Measurements from ENCODE around the gene COL20A1.
"Not testable (repeated sequence)": the region's sequence is repeated elsewhere in the genome, so short reads cannot be mapped to it uniquely, and the experiment has no call there.

The COL20A1 gene

GRCh38 chr20:63305933-63306672 lies 13.1 kb downstream of the COL20A1 start:
- not testable (repeated sequence) for DNase-seq

GRCh38 chr20:63306673-63307537 lies 13.9 kb downstream of the COL20A1 start:
- no peak for DNase-seq

GRCh38 chr20:63307538-63308217 lies 14.7 kb downstream of the COL20A1 start:
- DNase-seq: no peak

GRCh38 chr20:63308218-63308911 lies 15.4 kb downstream of the COL20A1 start:
- DNase-seq: no peak

GRCh38 chr20:63309261-63310071 lies 16.5 kb downstream of the COL20A1 start:
- peak in 17 of 56 donors; percentile 2 to 70 (median 18) for DNase-seq

GRCh38 chr20:63310265-63310991 lies 17.4 kb downstream of the COL20A1 start:
- no peak for DNase-seq

- DNase-seq: no peak
Observed at GRCh38 chr20:63311186-63311832, 18.3 kb downstream of the COL20A1 start.

GRCh38 chr20:63311833-63312243 lies 18.9 kb downstream of the COL20A1 start:
- no peak for DNase-seq

GRCh38 chr20:63312273-63312672 lies 19.3 kb downstream of the COL20A1 start:
- DNase-seq: no peak

- peak in 14 of 56 donors; percentile 6 to 45 (median 28) for DNase-seq
Observed at GRCh38 chr20:63312690-63313348, 19.8 kb downstream of the COL20A1 start.

- peak in 1 of 56 donors; percentile 19 for DNase-seq
Observed at GRCh38 chr20:63313349-63314014, 20.5 kb downstream of the COL20A1 start.

- DNase-seq: peak in 6 of 56 donors; percentile 8 to 42 (median 28)
Observed at GRCh38 chr20:63314015-63314471, 21.1 kb downstream of the COL20A1 start.

- no peak for DNase-seq
Observed at GRCh38 chr20:63314566-63315239, 21.7 kb downstream of the COL20A1 start.

- no peak for DNase-seq
Observed at GRCh38 chr20:63315240-63315689, 22.3 kb downstream of the COL20A1 start.

- no peak for DNase-seq
Observed at GRCh38 chr20:63315731-63316491, 22.9 kb downstream of the COL20A1 start.

- no peak for DNase-seq
Observed at GRCh38 chr20:63316502-63316921, 23.5 kb downstream of the COL20A1 start.
